Nephron progenitor cell (in vitro differentiated cells): ENCODE results near the gene PTPRD.
"Not testable (repeated sequence)": the region's sequence is repeated elsewhere in the genome, so short reads cannot be mapped to it uniquely, and the experiment has no call there.

Experiments used
- DNase-seq: peaks from one replicate; pipeline ENCODE4 v3.0.0; 2021
- H3K27ac Mint-ChIP-seq: 2 replicates; pipeline ENCODE4 v1.8.0; 2021; ENCODE audit warnings: mild to moderate bottlenecking, moderate library complexity, mixed read lengths
- H3K27me3 Mint-ChIP-seq: 2 replicates; pipeline ENCODE4 v1.8.0; 2021; ENCODE audit warnings: mild to moderate bottlenecking, low read depth, mixed read lengths; ENCODE audit not compliant: poor library complexity
- H3K36me3 Mint-ChIP-seq: 2 replicates; pipeline ENCODE4 v1.8.0; 2021; ENCODE audit warnings: low read depth, mixed read lengths
- H3K4me1 Mint-ChIP-seq: 2 replicates; pipeline ENCODE4 v1.8.0; 2021; ENCODE audit warnings: mixed read lengths
- H3K4me3 Mint-ChIP-seq: 2 replicates; pipeline ENCODE4 v1.8.0; 2021; ENCODE audit warnings: mild to moderate bottlenecking, moderate library complexity, mixed read lengths
- H3K9me3 Mint-ChIP-seq: 2 replicates; pipeline ENCODE4 v1.8.0; 2021; ENCODE audit warnings: mild to moderate bottlenecking, moderate library complexity, mixed read lengths
- CTCF ChIP-seq: fragments of 200-600 bp; sonication (generic); IDR thresholded peaks from 2 replicates; pipeline ENCODE4 v1.5.0; 2021; ENCODE audit warnings: antibody characterized with exemption

The PTPRD gene

GRCh38 chr9:9437641-9438040 lies 1175.2 kb downstream of the PTPRD start:
- H3K27ac Mint-ChIP-seq, result no peak overlapping the region
- TF ChIP-seq CTCF, result no peak
- no peaks in the 10 kb centered on the region for H3K27me3 Mint-ChIP-seq
- H3K36me3 Mint-ChIP-seq, result no peaks in the 10 kb centered on the region
- no peak for DNase-seq
- no peaks in the 10 kb centered on the region for H3K9me3 Mint-ChIP-seq
- H3K4me1 Mint-ChIP-seq, result no peaks in the 10 kb centered on the region
- H3K4me3 Mint-ChIP-seq, result no peak overlapping the region

GRCh38 chr9:9426454-9426853 lies 1186.3 kb downstream of the PTPRD start:
- H3K4me3 Mint-ChIP-seq, H3K9me3 Mint-ChIP-seq, H3K27me3 Mint-ChIP-seq, DNase-seq, H3K36me3 Mint-ChIP-seq, H3K4me1 Mint-ChIP-seq, H3K27ac Mint-ChIP-seq: not testable (repeated sequence)

- no peak for TF ChIP-seq CTCF
- Mint-ChIP-seq H3K4me1 (peaks cover 5% of the 10 kb centered on the region), H3K36me3 (no peaks in the 10 kb centered on the region), H3K27ac (no peak overlapping the region), H3K4me3 (no peak overlapping the region), H3K27me3 (no peaks in the 10 kb centered on the region), H3K9me3 (no peaks in the 10 kb centered on the region)
- no peak for DNase-seq
Measured at GRCh38 chr9:9412241-9412640, 1200.6 kb downstream of the PTPRD start.

GRCh38 chr9:9410736-9411135 lies 1202.1 kb downstream of the PTPRD start:
- Mint-ChIP-seq H3K4me3 (no peak overlapping the region), H3K9me3 (no peaks in the 10 kb centered on the region), H3K27me3 (no peaks in the 10 kb centered on the region), H3K4me1 (peaks cover 5% of the 10 kb centered on the region), H3K27ac (no peak overlapping the region), H3K36me3 (no peaks in the 10 kb centered on the region)
- no peak for DNase-seq
- no peak for TF ChIP-seq CTCF

- Mint-ChIP-seq H3K9me3 (no peaks in the 10 kb centered on the region), H3K27ac (no peak overlapping the region), H3K4me3 (no peak overlapping the region), H3K4me1 (no peaks in the 10 kb centered on the region), H3K36me3 (no peaks in the 10 kb centered on the region), H3K27me3 (no peaks in the 10 kb centered on the region)
- no peak for DNase-seq
- no peak for TF ChIP-seq CTCF
Measured at GRCh38 chr9:9399982-9400381, 1212.8 kb downstream of the PTPRD start.

GRCh38 chr9:9396518-9396917 lies 1216.3 kb downstream of the PTPRD start:
- no peak for TF ChIP-seq CTCF
- no peaks in the 10 kb centered on the region for H3K36me3 Mint-ChIP-seq
- no peak for DNase-seq
- H3K27ac Mint-ChIP-seq, result no peak overlapping the region
- H3K4me3 Mint-ChIP-seq, result no peak overlapping the region
- no peaks in the 10 kb centered on the region for H3K9me3 Mint-ChIP-seq
- H3K4me1 Mint-ChIP-seq, result no peaks in the 10 kb centered on the region
- H3K27me3 Mint-ChIP-seq, result no peaks in the 10 kb centered on the region

- DNase-seq, result no peak
- Mint-ChIP-seq H3K4me3 (no peak overlapping the region), H3K36me3 (no peaks in the 10 kb centered on the region), H3K4me1 (no peaks in the 10 kb centered on the region), H3K27me3 (no peaks in the 10 kb centered on the region), H3K27ac (no peak overlapping the region), H3K9me3 (no peaks in the 10 kb centered on the region)
- TF ChIP-seq CTCF, result no peak
Measured at GRCh38 chr9:9395539-9395938, 1217.3 kb downstream of the PTPRD start.
